Stimulated activated CD8-positive, alpha-beta memory T cell treated with anti-CD3 and anti-CD28 coated beads, Interleukin-7, amount 100 ng/mL, for 48 hours (primary cell): Measurements from ENCODE around the gene CREM.
"Not testable (repeated sequence)": the region's sequence is repeated elsewhere in the genome, so short reads cannot be mapped to it uniquely, and the experiment has no call there.

Source experiments
- DNase-seq, 2 donors: peaks; one replicate each; pipeline ENCODE4 v3.0.0-alpha.2; 2020; ENCODE audit warnings: low read depth in 1 of 2; ENCODE audit errors: extremely low read depth in 1 of 2

CREM gene

DNA sequence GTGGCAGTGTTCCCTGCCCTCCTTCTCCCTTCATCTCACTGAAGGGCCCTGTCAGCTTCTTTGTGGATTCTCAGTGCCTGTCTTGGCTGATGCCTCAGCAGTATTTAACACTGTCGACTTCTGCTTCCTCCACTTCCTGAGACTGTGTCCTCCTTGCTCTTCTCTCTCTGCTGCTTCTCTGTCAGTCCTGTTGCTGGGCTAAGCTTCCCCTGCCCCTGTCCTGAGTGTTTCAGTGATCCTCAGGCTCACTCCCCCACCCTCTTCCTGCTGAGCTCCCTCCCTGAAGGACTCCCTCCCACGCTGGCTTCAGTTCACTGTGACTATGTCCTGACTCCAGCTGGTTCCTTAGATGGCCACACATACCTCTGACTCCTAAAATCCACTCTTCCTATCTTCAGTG lies 64.9 kb downstream of the CREM start:
- DNase-seq = no peak

DNA sequence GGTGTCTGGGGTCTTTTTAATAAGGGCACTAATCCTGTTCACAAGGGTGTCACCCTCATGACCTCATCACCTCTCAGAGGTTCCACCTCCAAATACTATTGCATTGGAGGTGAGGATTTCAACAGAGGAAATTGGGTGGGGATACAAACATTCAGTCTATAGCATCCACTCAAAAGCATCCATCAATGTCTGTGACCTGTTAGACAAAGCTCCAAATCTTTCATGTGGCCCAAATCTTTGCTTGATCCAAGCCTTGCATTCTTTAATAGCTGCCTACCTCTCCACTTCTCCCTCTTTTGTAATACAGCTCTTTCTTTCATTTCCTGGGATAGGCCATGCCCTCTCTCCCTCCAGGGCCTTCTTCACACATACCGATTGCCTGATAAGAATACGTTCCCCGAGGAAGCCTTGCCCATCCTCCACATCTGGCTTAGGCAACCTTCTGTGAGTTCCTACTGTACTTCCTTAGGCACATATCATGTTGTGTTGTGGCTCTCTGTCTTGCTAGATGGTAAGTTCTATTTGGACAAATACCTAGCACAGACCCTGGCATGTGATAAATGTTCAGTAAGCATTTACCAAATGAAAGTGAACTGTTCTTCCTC lies 66.1 kb downstream of the CREM start:
- no peak for DNase-seq

DNA sequence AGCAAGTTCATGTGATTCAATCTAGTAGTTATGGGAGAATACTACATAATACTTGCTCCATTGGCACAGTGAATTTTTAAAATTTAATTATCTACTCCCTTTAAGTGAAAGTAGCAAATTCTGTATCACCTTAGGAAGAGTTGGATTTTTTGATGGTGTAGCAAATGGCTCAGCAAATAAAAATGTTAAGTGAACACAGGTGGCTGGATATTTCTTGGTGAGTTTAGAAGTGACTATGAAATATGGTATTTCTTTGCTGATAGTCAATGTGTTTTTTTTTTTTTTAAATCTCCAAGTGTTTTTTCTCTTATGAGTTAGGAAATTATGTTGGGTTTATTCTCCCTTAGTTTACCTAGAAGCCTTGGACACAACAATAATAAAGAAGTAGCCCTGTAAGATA lies 67.8 kb downstream of the CREM start:
- DNase-seq = no peak

DNA sequence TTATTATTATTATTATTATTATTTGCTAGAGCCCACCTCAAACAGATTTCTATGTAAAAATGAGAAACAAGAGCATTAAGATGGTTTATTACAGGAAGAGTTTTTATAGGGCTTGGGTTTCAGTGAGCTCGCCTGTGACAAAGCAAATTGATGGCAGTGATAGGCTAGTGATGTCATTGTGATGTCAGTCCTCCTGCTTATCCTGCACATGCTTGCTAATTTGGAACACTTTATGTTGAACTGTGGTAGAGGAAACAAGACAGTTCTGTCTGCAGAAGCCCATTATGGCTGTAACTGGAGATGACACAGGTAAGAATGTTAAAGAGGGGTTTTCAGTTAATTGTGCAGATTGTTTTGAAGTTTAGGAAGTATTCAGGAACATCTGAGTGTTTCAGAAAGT lies 68.3 kb downstream of the CREM start:
- peak in 1 of 2 donors; percentile 28 for DNase-seq

DNA sequence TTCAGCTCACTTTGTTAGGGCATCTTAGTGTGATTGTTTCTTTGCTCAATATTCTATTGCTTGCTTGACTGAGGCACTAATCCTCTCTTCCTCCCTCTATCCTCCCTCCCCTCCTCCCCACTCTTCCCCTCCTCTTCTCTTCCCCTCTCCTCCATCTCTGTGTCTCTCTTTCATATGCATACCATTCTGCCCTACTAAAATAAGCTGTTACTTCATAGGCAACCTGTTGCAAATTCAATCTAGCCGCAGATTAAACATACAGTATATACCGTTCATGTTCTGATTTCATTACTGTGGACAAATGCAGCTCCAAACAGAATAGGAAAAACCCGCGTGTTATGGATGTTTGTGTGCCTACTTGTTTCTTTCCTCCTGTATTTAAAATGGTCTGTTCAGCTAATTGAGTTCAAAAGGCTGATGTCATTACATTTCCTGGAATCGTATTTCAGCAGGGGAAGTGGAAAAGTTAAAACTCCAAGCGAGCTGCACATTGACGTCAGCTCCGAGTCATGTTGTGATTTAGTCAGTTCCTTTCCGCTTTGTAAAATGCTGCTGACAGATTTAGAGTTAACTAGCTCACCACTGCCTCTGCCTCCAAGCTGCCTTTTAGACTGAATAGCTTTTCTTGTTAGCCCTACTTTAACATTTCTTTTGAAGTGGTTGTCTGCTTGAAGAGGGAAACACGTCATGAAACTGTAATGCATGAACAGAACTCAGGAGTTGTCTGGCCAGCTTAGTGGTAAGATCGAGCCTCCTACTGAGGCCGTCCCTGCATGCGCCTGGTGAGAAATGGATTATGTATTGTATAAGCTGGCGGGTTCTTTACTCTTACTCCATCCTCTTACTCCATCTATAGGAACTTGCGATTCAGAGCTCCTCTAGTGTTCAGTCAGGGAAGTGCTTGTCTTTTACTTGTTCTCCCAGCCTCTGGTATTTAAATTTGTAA lies 69.0 kb downstream of the CREM start:
- peak; percentile 45 to 79 for DNase-seq

DNA sequence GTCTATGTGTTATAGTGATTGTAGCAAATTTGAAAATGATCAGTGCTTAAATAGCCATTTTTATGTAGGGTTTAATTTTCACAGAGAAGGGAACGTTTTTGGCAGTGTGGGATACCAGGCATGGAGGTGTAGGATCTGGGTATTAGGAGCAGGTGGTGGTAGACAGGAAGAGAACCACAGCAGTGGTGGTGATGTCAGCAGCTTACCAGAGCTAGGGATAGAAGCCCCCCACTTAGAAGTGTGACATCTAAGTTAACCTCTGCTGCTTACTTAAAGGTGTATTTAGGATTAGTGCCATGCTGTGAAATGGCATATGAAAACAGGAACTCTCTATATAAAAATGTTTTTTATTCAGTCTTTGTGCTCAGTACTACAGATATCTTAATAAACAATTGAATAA lies 73.8 kb downstream of the CREM start:
- no peak for DNase-seq

DNA sequence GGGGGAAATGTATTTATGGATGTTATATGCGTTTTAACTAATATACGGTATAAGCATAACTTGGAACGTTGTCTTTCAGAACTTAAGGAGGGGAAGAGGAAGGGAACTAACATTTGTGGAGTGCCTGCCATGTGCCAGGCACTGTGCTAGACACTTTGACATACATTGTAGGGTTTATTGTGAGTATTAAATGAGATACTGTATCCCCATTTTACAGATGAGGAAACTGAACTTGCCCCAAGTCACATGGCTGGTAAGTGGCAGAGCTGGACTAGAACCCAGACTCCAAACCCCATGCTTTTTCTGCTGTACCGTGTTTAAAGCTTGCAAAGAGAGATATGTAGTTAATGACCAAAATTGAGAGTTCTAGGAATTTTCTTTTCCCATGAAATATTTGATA lies 74.6 kb downstream of the CREM start:
- DNase-seq = no peak

DNA sequence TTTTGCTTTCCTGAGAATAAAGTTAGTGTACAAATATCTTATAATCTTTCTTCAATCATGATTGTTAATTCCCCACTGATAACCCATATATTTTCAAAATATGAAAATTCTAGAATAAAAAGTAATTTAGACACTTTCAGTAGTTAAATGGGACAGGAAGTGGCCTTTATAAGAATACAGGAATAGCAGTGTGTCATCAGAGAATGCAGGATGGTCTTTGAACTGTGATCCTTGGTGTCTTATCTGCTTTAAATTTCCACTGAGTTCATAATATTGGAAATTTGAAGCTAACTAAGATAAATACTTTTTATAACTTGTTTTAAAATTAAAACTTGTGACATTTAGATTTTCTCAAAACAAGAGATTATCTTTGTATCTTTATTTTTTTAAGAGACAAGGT lies 75.4 kb downstream of the CREM start:
- no peak for DNase-seq

DNA sequence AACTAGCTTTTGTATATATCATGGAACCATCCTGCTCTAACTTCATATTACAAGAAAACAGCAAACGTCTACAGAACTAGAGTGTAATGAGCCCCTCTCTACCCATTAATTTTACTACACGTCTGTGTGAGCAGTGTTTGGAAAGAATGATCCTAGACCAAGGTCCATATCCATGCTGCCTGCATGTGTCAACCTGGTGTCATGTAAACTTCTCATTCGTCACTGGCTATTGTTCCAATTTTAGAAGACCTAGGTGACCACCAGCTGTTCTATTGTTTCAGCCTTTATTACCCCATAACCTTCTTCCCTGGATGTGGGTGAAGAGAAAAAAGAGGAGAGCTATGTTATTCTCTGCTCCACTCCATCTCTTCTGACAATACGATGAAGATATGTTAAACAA lies 77.1 kb downstream of the CREM start:
- DNase-seq = no peak

DNA sequence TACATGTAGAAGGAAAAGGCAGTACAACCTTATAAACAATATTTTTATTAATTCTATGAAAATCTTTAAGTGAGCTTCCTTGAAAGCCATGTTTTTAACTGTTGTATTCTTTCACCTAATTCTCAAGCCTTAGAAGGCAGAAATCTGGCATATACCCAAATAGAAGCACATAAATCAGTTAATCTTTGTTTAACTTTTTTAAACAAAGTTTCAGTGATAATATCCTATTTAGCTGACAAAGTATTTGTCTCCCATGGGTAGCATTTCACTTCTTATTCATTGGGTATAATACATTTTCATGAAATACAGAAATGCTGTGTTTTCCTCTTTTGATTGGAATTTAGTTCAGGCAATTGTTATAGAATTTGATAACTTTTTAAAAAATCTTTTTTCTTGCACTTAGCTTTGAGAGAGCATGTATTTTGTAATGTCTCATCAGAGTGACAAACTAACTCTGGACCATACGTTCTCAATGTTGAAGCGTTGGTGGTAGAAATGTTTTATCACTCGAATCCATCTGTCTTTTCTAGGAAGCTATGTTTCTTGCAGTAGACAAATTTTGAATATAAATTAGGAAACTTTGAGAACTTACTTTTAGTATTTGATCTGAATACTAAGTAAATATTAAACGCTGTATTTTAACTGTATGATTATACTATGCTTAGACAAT lies 78.1 kb downstream of the CREM start:
- no peak for DNase-seq

DNA sequence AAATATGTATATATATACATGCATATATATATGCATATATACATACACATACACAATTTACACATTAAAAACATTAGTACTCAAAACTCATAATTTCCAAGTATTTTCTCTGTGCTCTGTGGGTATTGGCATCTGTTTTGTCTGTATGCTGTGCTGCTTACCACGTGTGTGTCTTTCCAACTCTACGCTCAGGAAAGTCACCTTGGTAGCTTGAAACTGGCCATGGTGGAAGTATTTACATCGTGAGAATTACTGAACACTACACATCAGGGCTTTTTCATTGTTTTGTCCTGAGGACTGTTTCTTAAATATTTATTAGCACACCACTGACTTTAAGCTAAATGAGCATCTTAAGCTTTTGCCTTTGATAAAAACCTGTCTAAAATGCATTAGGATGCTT lies 79.6 kb downstream of the CREM start:
- DNase-seq = no peak

DNA sequence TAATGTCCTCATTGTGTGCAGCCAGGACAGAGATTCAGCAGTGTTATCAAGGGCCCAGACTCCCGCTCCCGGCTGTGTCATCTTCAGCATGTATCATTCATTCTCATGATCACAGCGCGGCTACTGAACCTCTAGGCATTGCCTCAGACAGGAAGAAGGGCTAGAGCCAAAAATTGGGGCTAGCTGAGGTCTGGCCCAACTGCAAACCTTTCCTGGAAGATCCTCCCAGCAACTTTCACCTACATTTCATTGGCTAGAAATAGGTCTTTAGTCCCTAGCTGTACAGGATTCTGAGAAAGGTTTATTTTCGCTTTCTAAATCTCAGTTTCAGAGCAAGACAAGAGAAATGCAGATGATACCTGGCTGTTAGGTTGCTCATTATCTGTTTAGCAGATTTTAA lies 81.9 kb downstream of the CREM start:
- peak in 1 of 2 donors; percentile 35 for DNase-seq

DNA sequence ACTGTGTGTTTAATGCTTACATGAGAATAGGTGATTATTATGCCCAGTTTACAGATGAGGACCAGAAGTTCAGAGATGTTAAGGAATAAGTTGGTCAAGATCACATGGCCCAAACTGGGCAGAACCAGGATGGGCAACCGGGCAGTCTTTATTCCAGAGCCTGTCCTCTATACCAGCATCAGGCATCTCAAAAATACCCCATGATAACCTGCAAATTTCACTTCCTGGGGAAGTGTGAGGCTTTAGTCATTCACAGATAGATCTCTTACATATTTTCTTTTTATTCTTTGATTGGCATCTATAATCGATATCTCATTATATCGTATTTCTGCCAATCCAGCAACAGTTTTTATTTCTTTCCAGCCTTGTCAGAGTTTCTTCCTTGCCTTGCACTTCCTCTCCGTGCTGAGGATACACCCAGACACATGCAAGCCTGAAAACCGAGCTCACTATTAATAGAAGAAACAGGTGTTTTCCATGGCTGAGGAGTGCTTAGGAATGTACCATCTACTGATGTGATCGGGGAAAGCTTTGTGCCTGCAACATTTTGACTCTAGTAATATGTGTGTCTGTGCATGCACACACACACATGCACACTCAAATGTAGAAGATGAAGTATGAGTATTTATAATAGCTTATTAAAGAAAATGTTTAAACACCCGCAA lies 82.4 kb downstream of the CREM start:
- no peak for DNase-seq

DNA sequence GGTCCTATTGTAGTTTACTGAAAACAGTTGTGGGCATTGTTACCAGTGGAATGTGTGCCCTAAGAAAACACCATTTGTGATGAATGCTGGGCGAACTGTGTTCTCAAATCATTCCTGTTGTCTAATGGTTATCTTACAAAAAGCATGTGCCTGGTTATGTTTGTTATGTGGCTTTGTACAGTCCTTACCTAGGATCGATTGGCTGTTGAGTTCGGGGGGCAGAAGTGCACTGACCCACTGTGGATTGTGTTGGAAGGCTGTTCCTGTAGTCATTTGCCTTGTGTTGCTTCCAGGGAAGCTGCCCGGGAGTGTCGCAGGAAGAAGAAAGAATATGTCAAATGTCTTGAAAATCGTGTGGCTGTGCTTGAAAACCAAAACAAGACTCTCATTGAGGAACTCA lies 84.3 kb downstream of the CREM start:
- no peak for DNase-seq

DNA sequence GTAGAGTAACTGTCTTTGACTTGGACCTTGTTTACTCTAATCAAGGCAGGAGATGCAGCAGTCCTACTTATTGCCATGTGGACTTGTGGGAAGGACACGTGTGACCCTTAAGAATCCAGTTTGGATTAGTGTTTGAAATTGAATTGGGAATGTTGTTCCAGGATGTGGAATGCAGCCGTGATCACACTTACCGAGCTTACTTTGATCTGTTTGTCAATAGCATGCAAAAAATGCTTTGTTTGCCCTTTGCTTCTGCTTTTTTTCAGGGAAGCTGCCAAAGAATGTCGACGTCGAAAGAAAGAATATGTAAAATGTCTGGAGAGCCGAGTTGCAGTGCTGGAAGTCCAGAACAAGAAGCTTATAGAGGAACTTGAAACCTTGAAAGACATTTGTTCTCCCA lies 84.7 kb downstream of the CREM start:
- DNase-seq = no peak

DNA sequence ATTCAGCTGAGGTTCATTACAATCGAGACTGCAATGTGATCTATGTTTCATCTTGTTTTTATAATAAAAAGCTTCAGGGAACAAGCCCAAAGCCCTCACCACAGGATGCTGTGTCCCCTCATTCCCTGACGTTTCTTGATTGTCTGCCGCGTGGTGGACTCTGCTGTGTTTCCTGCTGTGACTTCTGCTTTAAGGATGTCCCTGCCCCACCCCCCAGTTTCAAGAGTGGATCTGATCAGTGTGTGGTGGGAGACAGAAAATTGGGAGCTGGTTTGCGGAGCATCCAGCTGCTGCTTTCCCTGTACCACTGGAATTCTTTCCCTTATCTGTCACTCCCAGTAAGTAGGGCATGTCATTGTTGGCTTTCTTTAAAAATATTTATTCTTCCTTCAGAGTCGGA lies 86.2 kb downstream of the CREM start:
- DNase-seq = no peak

DNA sequence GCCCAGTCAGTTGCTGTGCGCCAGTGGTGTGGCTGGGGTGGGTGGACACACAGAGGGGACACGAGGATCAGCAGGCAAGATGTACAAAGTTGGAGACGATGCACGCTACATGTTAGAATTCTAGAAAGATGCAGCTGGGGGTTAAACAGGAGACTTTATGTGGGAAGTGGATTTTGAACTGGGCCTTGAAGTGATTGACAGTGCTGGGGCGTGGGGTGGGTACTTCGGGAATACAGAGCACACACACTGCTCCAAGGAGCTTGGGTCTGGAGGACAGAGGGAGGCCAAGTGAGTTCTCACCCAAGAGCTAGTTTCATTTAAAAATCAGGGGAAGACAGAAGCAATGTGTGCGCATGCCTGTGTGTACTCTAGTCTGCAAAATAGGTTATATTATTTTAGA lies 87.1 kb downstream of the CREM start:
- DNase-seq = no peak

DNA sequence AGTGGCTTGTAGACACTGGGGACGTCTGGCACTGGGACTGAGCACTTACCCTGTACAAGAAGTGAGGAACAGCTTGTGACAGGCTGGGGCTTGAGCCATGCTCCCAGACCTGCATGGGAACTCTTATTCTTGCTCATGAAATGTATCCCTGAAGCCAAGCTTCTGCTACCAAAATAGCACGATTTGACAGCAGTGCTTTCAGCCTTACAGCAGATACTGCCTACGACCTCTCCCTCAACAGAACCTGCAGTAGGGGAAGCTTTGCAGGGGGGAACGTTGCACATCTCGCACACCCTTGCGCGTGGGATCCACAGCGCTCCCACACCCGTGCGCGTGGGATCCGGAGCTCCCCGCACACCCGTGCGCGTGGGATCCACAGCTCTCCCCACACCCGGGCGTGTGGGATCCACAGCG lies 88.0 kb downstream of the CREM start:
- DNase-seq = no peak

DNA sequence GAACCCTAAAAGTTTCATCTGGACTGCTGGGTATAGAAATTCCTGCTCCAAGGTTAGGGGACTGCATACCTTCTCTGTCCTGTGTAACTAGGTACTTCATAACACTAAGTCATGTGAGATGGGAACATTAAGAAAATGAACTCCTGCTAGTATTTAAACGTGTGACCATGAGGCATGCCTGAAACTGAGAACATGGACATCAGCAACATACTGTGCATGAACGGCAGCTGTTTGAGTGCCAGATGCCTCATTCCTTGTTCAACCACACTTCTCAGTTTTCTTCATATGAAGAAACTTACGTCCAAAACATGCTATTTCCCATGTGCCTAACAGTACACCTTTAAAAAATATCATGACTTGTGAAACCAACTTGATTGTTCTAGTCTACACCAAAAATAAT lies 88.5 kb downstream of the CREM start:
- DNase-seq = no peak

DNA sequence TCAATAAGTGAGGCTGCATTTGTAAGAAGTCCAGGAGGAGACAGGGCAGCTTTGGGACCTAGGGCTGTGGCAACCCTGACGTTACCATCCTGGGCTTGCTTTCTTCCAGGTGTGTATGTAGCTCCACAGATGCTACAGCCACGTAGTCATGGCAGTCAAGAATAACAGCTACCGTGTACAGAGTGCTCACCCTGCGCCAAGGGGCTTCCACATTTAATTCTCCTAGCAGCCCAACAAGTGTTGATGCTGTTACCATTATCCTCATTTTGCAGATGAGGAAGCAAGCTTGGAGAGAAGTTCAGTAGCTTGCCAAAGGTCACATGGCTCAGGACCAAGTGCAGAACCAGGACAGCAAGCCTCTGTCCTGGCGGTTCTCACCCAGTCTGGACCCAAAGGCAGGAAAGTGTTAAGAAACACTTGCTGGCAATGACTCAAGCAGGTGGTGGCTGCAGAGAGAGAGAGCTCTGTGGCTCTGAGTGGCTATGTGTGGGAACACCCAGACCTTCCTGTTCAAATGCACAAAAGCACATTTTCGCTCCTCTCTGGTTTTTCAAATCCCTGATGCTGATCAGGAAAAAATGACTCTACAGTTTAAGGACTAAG lies 89.8 kb downstream of the CREM start:
- peak in 1 of 2 donors; percentile 32 for DNase-seq

DNA sequence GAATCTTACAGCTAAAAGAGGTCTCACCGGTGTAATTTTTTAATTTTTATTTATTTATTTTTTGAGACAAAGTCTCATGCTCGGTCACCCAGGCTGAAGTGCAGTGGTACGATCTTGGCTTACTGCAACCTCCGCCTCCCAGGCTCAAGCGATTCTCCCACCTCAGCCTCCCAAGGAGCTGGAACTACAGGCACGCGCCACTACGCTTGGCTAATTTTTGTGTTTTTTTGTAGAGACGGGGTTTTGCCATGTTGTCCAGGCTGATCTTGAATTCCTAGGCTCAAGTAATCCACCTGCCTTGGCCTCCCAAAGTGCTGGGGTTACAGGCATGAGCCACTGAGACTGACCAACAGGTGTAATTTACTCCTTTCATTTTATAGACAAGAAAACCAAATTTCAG lies 90.3 kb downstream of the CREM start:
- not testable (repeated sequence) for DNase-seq
